Kidney (tissue), 14 donors: ENCODE results near the gene LRRC72. TPM values are rescaled to one million over a fixed set of nuclear protein-coding genes. Genes with fewer than 3 reads are reported as not detected.

Experiments used
- DNase-seq, 5 donors: peaks; one replicate each; pipeline ENCODE4 v3.0.0-alpha.2; 2013 to 2020
- FAIRE-seq: peaks from 2 replicates; lab custom pipeline; 2012; peaks lifted over from hg19 to GRCh38; lab: Jason Lieb, UNC
- H3K27ac ChIP-seq, 2 donors: one replicate each; pipeline ENCODE4 v1.7.0; 2013; ENCODE audit warnings: low read depth in 2 of 2, low read length in 2 of 2, inconsistent platforms in 1 of 2
- H3K27me3 ChIP-seq: one replicate; pipeline ENCODE4 v1.7.1; 2013; ENCODE audit warnings: low read length, inconsistent platforms; ENCODE audit not compliant: control insufficient read depth, insufficient read depth
- H3K36me3 ChIP-seq, 3 donors: one replicate each; pipeline versions ENCODE4 v1.7.0 to v1.7.1; 2013; ENCODE audit warnings: low read length in 3 of 3, control low read depth in 1 of 3, inconsistent platforms in 1 of 3; ENCODE audit not compliant: insufficient read depth in 3 of 3, control insufficient read depth in 2 of 3
- H3K4me1 ChIP-seq, 3 donors: one replicate each; pipeline versions ENCODE4 v1.7.0 to v1.7.1; 2013; ENCODE audit warnings: low read length in 3 of 3, inconsistent platforms in 1 of 3, low read depth in 1 of 3; ENCODE audit not compliant: control insufficient read depth in 2 of 3, insufficient read depth in 2 of 3
- H3K4me3 ChIP-seq, 3 donors: one replicate each; pipeline versions ENCODE4 v1.7.0 to v1.8.1; 2013; ENCODE audit warnings: low read length in 3 of 3, control low read depth in 1 of 3, inconsistent platforms in 1 of 3
- H3K9ac ChIP-seq, 3 donors: one replicate each; pipeline versions ENCODE4 v1.7.0 to v1.7.1; 2013; ENCODE audit warnings: low read length in 3 of 3, control low read depth in 1 of 3, inconsistent platforms in 1 of 3
- H3K9me3 ChIP-seq, 3 donors: one replicate each; pipeline versions ENCODE4 v1.7.0 to v1.7.1; 2013; ENCODE audit warnings: low read length in 3 of 3, control low read depth in 1 of 3, inconsistent platforms in 1 of 3; ENCODE audit not compliant: control insufficient read depth in 2 of 3, insufficient read depth in 1 of 3
- intact Hi-C: fragments of 100-400 bp; cut with DNase I; formaldehyde crosslinking; loops from one replicate; pipeline ENCODE4 v1.11.1; 2022
- polyA plus RNA-seq: library from polyadenylated mRNA; stranded (reverse); fragments of 350-450 nt; fragmentation: Illumina TruSeq; extraction: RNeasy Lipid Tissue Mini Kit (QIAGEN cat#74804); gene quantifications from one replicate; pipeline ENCODE4 v1.2.3, GENCODE V29; 2014; ENCODE audit warnings: low read depth, low replicate concordance; ENCODE audit not compliant: insufficient read depth
- total RNA-seq: library from RNA; stranded (reverse); fragmentation: NEBNext Ultra II Directional; extraction: Animal tissue kit (Norgen Biotek cat#: 25700); gene quantifications from one replicate; pipeline ENCODE4 v1.2.1, GENCODE V29; 2021
- TF ChIP-seq, protein P1 (sequence below): IDR thresholded peaks from 3 replicates; pipeline ENCODE4 v1.5.1; 2012; ENCODE audit warnings: mild to moderate bottlenecking, moderate library complexity, borderline replicate concordance; ENCODE audit not compliant: insufficient read depth; ENCODE audit errors: extremely low read depth
- donor health status: control.
- donor health status: control.
- donor health status: control.
- donor health status: control.
- donor health status: control.
- donor health status: DM: yes; HTN: yes; CAD: no.
- donor health status: Normal renal cell carcinoma (clear cell type).

LRRC72 gene
- total and polyA plus RNA-seq, 2 donors from 2014 or later, result not detected

DNA sequence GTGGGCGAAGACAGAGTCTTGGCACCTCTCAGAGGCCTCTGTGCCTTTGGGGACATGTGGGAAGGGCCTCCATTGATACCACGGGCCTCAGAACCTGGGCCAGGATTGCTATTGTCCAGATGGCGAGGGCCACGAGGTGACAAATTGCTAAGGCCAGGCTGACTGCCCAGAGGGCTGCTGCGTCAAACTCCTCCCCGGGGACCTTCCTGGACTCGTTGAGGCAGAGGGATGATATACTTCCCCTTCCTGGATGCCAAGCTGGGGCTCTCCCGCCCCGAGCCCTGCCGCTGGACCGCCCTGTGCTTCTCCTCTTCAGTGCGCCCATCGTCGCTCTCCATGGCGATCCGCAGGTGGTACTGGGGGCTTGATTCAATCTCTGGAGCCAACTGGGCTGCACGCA is 58.9 kb downstream of the LRRC72 start:
- Histone ChIP-seq H3K4me3 (no peak overlapping the region), H3K27me3 (no peaks in the 10 kb centered on the region), H3K9me3 (no peaks in the 10 kb centered on the region), H3K9ac (no peak overlapping the region), H3K36me3 (no peaks in the 10 kb centered on the region), H3K4me1 (no peaks in the 10 kb centered on the region), H3K27ac (no peak overlapping the region)
- intact Hi-C loops, result no loop called here
- TF ChIP-seq, protein P1, sequence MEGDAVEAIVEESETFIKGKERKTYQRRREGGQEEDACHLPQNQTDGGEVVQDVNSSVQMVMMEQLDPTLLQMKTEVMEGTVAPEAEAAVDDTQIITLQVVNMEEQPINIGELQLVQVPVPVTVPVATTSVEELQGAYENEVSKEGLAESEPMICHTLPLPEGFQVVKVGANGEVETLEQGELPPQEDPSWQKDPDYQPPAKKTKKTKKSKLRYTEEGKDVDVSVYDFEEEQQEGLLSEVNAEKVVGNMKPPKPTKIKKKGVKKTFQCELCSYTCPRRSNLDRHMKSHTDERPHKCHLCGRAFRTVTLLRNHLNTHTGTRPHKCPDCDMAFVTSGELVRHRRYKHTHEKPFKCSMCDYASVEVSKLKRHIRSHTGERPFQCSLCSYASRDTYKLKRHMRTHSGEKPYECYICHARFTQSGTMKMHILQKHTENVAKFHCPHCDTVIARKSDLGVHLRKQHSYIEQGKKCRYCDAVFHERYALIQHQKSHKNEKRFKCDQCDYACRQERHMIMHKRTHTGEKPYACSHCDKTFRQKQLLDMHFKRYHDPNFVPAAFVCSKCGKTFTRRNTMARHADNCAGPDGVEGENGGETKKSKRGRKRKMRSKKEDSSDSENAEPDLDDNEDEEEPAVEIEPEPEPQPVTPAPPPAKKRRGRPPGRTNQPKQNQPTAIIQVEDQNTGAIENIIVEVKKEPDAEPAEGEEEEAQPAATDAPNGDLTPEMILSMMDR, result no peak
- FAIRE-seq (no peak), DNase-seq (no peak)

DNA sequence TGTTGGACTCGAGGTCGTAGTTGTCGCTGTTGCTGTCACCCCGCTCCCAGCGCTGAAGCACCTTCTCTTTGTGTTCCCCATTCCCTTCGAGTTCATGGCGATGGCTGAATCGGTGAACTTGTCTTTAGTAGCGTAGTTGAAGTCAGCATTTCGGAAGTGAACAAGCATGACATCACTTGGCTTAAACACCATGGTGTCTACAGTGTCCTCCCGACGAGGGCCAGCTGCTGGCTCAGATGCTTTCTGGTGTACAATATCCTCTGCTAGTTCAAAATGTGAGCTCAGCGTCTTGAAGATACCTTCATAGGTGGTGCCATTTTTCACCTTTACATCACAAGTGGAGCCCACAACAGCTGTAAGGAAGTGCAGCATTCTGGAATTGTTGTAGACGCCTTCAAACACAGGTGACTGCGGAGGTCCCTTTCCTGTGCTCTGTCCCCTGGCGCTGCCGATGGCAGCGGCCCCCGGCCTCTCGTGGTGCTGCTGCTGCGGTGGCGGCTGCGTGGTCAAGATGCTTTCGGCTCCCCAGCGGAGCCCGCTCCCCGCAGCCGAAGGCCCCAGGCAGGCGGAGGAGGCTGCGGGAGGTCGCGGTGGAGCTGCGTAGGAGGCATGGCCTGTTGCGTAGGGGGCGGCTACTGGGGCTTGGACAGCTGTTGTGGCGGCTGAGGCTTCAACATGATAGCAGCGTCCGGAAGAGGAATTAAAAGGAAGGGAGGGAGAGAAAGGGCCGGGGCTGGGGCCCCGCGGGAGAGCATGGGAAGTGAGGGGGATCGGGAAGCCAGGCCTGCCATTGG is 59.7 kb downstream of the LRRC72 start:
- H3K27ac ChIP-seq, result no peak overlapping the region
- DNase-seq (peak in 3 of 5 donors; percentile 28 to 43 (median 34)), FAIRE-seq (no peak)
- TF ChIP-seq, protein P1, result no peak
- no peak overlapping the region for H3K9ac ChIP-seq
- no peak overlapping the region for H3K4me3 ChIP-seq
- H3K9me3 ChIP-seq, result no peaks in the 10 kb centered on the region
- H3K27me3 ChIP-seq, result no peaks in the 10 kb centered on the region
- H3K36me3 ChIP-seq, result no peaks in the 10 kb centered on the region
- H3K4me1 ChIP-seq, result no peaks in the 10 kb centered on the region
- intact Hi-C loops, result no loop called here

DNA sequence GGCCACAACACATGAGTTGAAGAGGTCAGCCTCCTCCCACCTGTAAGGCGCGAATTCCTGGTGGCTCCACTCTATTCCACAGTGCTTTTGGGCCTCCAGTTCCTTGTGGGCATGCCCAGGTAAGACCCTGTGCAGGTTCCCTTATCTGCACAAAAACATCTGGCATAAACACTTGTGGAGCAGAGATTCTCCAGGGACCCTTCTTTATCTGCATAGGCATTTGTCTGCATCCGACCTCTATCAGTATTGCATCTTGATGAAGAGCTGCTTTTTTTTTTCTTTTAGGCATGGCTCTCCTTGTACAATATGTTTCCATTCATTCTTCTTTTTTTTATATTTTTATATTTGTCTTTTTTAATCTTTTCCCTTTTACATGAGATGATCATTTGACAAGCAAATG is 60.5 kb downstream of the LRRC72 start:
- H3K27ac ChIP-seq, result no peak overlapping the region
- no peaks in the 10 kb centered on the region for H3K36me3 ChIP-seq
- no peak overlapping the region for H3K4me3 ChIP-seq
- TF ChIP-seq, protein P1, result no peak
- intact Hi-C loops, result no loop called here
- no peak overlapping the region for H3K9ac ChIP-seq
- no peaks in the 10 kb centered on the region for H3K4me1 ChIP-seq
- DNase-seq (no peak), FAIRE-seq (no peak)
- no peaks in the 10 kb centered on the region for H3K9me3 ChIP-seq
- no peaks in the 10 kb centered on the region for H3K27me3 ChIP-seq

DNA sequence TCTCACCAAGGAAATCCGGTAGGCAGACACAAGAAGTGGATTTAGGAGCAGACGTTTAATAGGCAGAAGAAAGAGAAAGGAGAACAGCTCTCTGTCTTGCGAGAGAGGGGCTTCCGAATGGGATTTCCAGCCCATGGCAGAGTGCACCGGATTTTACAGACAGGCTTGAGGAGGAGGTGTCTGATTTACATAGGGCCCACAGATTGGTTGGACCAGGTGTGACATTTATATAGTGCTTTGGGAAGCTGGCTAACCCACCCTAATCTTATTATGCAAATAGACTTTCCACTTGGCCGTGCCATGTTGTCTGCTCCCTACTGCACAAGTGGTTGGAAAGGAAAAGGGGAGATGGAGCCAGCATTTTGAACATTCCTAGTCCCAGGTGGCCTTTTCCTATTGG is 61.2 kb downstream of the LRRC72 start:
- Histone ChIP-seq H3K36me3 (no peaks in the 10 kb centered on the region), H3K9me3 (no peaks in the 10 kb centered on the region), H3K27ac (no peak overlapping the region), H3K4me3 (no peak overlapping the region), H3K9ac (no peak overlapping the region), H3K4me1 (no peaks in the 10 kb centered on the region), H3K27me3 (no peaks in the 10 kb centered on the region)
- TF ChIP-seq, protein P1, result no peak
- intact Hi-C loops, result no loop called here
- FAIRE-seq (no peak), DNase-seq (no peak)
